ENCODE results near the gene ARFRP1. TPM values are rescaled to one million over a fixed set of nuclear protein-coding genes. Genes with fewer than 3 reads are reported as not detected.
A peak's percentile ranks its signal among the peaks of the same experiment; 100 is the strongest.

The ARFRP1 gene
- total RNA-seq, 2 experiments from 2014 or later: 53.3 to 82.1 TPM

GRCh38 chr20:63737945-63738686, 30.3 kb upstream of the ARFRP1 start:
- Histone ChIP-seq H3K4me1 (ENCODE audit: insufficient read depth, low read length, poor library complexity, severe bottlenecking) (peaks cover 50% of the 10 kb centered on the region), H3K9me3 (ENCODE audit: low read length) (no peaks in the 10 kb centered on the region), H2AFZ (ENCODE audit: low read length) (no peak overlapping the region), H3K27ac (ENCODE audit: low read depth, low read length, poor library complexity, severe bottlenecking) (peak overlapping the region; percentile 89), H3K36me3 (ENCODE audit: insufficient read depth, low read length) (peaks cover 57% of the 10 kb centered on the region), H3K79me2 (ENCODE audit: insufficient read depth, low read depth, low read length) (no peaks in the 10 kb centered on the region), H3K4me2 (ENCODE audit: low read length) (peak overlapping the region; percentile 92), H4K20me1 (ENCODE audit: insufficient read depth, low read length) (no peaks in the 10 kb centered on the region), H3K4me3 (ENCODE audit: low read depth, low read length, poor library complexity, severe bottlenecking) (peak overlapping the region; percentile 70), H3K9me2 (ENCODE audit: insufficient read depth, low read length) (no peaks in the 10 kb centered on the region)
- ChIA-PET POLR2A (interaction anchor here (1.3 kb wide), 1 partner anchor 31 kb away, joined by 5 read pairs; the partner anchor contains the start of genes ARFRP1 and ZGPAT), CTCF (ENCODE audit: unreplicated experiment) (no interaction called here)
- peak; percentile 37 for DNase-seq (ENCODE audit: low spot score)
- BruUV-seq (replicated peaks): no TSS peak
- intact Hi-C loops (cut with micrococcal nuclease; ENCODE audit: unreplicated experiment): loop anchor here (1.0 to 2.0 kb wide), 2 partner anchors 10 to 109 kb away; no protein-coding TSS in a partner anchor
- TF ChIP-seq, protein P1, sequence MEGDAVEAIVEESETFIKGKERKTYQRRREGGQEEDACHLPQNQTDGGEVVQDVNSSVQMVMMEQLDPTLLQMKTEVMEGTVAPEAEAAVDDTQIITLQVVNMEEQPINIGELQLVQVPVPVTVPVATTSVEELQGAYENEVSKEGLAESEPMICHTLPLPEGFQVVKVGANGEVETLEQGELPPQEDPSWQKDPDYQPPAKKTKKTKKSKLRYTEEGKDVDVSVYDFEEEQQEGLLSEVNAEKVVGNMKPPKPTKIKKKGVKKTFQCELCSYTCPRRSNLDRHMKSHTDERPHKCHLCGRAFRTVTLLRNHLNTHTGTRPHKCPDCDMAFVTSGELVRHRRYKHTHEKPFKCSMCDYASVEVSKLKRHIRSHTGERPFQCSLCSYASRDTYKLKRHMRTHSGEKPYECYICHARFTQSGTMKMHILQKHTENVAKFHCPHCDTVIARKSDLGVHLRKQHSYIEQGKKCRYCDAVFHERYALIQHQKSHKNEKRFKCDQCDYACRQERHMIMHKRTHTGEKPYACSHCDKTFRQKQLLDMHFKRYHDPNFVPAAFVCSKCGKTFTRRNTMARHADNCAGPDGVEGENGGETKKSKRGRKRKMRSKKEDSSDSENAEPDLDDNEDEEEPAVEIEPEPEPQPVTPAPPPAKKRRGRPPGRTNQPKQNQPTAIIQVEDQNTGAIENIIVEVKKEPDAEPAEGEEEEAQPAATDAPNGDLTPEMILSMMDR (conservative IDR thresholded peaks at IDR 0.05; ENCODE audit: low read length): no peak
- no peak for TF ChIP-seq EZH2phosphoT487 (IDR thresholded peaks at IDR 0.05; ENCODE audit: borderline replicate concordance, low read depth, low read length)

DNA sequence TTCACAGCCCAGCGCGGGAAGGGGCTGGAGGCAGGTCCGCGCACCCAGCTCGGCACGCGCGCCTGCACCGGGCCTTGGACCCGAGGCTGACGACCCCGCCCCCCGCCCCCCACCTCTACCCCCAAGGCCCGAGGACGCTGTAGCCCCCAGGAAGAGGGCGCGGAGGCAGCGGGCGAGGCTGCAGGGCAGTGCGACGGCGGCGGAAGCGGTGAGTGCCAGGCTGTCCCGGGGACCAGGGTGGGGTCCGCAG, 29.8 kb upstream of the ARFRP1 start:
- Histone ChIP-seq H3K4me2 (ENCODE audit: low read length) (peak overlapping the region; percentile 92), H3K27ac (ENCODE audit: low read depth, low read length, poor library complexity, severe bottlenecking) (peak overlapping the region; percentile 89), H3K9me3 (ENCODE audit: low read length) (no peaks in the 10 kb centered on the region), H3K9me2 (ENCODE audit: insufficient read depth, low read length) (no peaks in the 10 kb centered on the region), H3K36me3 (ENCODE audit: insufficient read depth, low read length) (peaks cover 58% of the 10 kb centered on the region), H3K79me2 (ENCODE audit: insufficient read depth, low read depth, low read length) (no peaks in the 10 kb centered on the region; the same call in none of the 2 replicates), H2AFZ (ENCODE audit: low read length) (no peak overlapping the region), H3K4me1 (ENCODE audit: insufficient read depth, low read length, poor library complexity, severe bottlenecking) (peaks cover 55% of the 10 kb centered on the region), H4K20me1 (ENCODE audit: insufficient read depth, low read length) (no peaks in the 10 kb centered on the region), H3K4me3 (ENCODE audit: low read depth, low read length, poor library complexity, severe bottlenecking) (peak overlapping the region; percentile 70)
- BruUV-seq (replicated peaks): no TSS peak
- intact Hi-C loops (cut with micrococcal nuclease; ENCODE audit: unreplicated experiment): loop anchor here (1.0 to 2.0 kb wide), 2 partner anchors 9 to 109 kb away; no protein-coding TSS in a partner anchor
- CTCF ChIA-PET (ENCODE audit: unreplicated experiment): no interaction called here
- POLR2A ChIA-PET: interaction anchor here (1.2 to 1.7 kb wide), 2 partner anchors 9 to 30 kb away, joined by 5 to 13 read pairs; partner anchors contain the start of genes ARFRP1 and ZGPAT
- no peak for DNase-seq (ENCODE audit: low spot score)
- TF ChIP-seq, protein P1 (conservative IDR thresholded peaks at IDR 0.05; ENCODE audit: low read length): no peak
- TF ChIP-seq EZH2phosphoT487 (IDR thresholded peaks at IDR 0.05; ENCODE audit: borderline replicate concordance, low read depth, low read length): no peak
